CD4-positive, alpha-beta T cell (primary cell): ENCODE results near the gene SIRT6. TPM values are rescaled to one million over a fixed set of nuclear protein-coding genes. Genes with fewer than 3 reads are reported as not detected.

Source experiments
- ATAC-seq: fragments of 200-7000 bp; cut with Tn5 transposase; one replicate; pipeline ENCODE4 v1.10.0; 2022; ENCODE audit warnings: mild to moderate bottlenecking; ENCODE audit not compliant: poor library complexity
- CTCF ChIA-PET: fragments of 350-600 bp; sonication (Branson Sonifier 250); formaldehyde crosslinking; loops from one replicate; lab custom pipeline; 2021; ENCODE audit warnings: antibody characterized with exemption, inconsistent platforms; lab: Charles Lee
- POLR2A ChIA-PET: fragments of 350-600 bp; sonication (Branson Sonifier 250); formaldehyde crosslinking; loops from one replicate; lab custom pipeline; 2021; ENCODE audit warnings: antibody characterized with exemption, inconsistent platforms; lab: Charles Lee
- DNase-seq, 14 experiments: peaks; one replicate each; pipeline ENCODE4 v3.0.0-alpha.2; 2013 to 2020; ENCODE audit warnings: mixed read lengths in 2 of 14
- H3K27ac ChIP-seq, 2 donors: one replicate each; pipeline versions ENCODE4 v1.5.1 to v1.7.0; 2013; ENCODE audit warnings: low read length in 2 of 2, low read depth in 1 of 2, mild to moderate bottlenecking in 1 of 2
- H3K27me3 ChIP-seq, 2 experiments: 1 replicate in 1 of 2; 2 replicates in 1 of 2; pipeline versions ENCODE4 v1.6.1 to v1.7.0; 2013; ENCODE audit warnings: low read length in 2 of 2, control low read depth in 1 of 2, mild to moderate bottlenecking in 1 of 2, moderate library complexity in 1 of 2; ENCODE audit not compliant: insufficient read depth in 2 of 2, control insufficient read depth in 1 of 2
- H3K36me3 ChIP-seq: one replicate; pipeline ENCODE4 v1.6.1; 2013; ENCODE audit warnings: low read length, control low read depth; ENCODE audit not compliant: insufficient read depth
- H3K4me1 ChIP-seq: one replicate; pipeline ENCODE4 v1.6.1; 2013; ENCODE audit warnings: low read length, control low read depth; ENCODE audit not compliant: insufficient read depth
- H3K4me3 ChIP-seq: one replicate; pipeline ENCODE4 v1.5.1; 2013; ENCODE audit warnings: mild to moderate bottlenecking, low read length, moderate library complexity
- H3K9me3 ChIP-seq, 2 experiments: 1 replicate in 1 of 2; 2 replicates in 1 of 2; pipeline versions ENCODE4 v1.6.1 to v1.7.0; 2013; ENCODE audit warnings: low read length in 2 of 2, mild to moderate bottlenecking in 2 of 2, control low read depth in 1 of 2, moderate library complexity in 1 of 2; ENCODE audit not compliant: control insufficient read depth in 1 of 2, insufficient read depth in 1 of 2
- H3K27ac Mint-ChIP-seq: one replicate; pipeline ENCODE4 v1.8.0; 2020; ENCODE audit warnings: mixed read lengths
- H3K27me3 Mint-ChIP-seq: one replicate; pipeline ENCODE4 v1.8.0; 2021; ENCODE audit warnings: mixed read lengths
- H3K36me3 Mint-ChIP-seq: one replicate; pipeline ENCODE4 v1.8.0; 2021; ENCODE audit warnings: low read depth, mixed read lengths
- H3K4me1 Mint-ChIP-seq: one replicate; pipeline ENCODE4 v1.8.0; 2021; ENCODE audit warnings: low read depth, mixed read lengths
- H3K4me3 Mint-ChIP-seq: one replicate; pipeline ENCODE4 v1.8.0; 2020; ENCODE audit warnings: mild to moderate bottlenecking, mixed read lengths
- H3K9me3 Mint-ChIP-seq: one replicate; pipeline ENCODE4 v1.8.0; 2020; ENCODE audit warnings: mixed read lengths
- CTCF ChIP-seq: fragments of 200-600 bp; IDR thresholded peaks from one replicate; pipeline ENCODE4 v1.8.0; 2022; ENCODE audit warnings: antibody characterized with exemption, mild to moderate bottlenecking
- intact Hi-C, 2 experiments: fragments of 100-400 bp; cut with DNase I in 1 of 2; cut with micrococcal nuclease in 1 of 2; formaldehyde crosslinking; loops; one replicate each; pipeline versions ENCODE4 v1.15.1 to v1.9.0; 2023 to 2025; cut with DNase I, micrococcal nuclease
- total RNA-seq, 174 experiments: library from RNA in 2 of 174; stranded (reverse) in 2 of 174; gene quantifications; one replicate each; pipeline ENCODE4 v1.2.3 and lab custom pipeline; 2021 to 2026

SIRT6 gene
- total RNA-seq, 2 experiments from 2014 or later, result 11.2 to 14.2 TPM

- H3K4me3 Mint-ChIP-seq, result no peak overlapping the region
- H3K9me3 Mint-ChIP-seq, result no peaks in the 10 kb centered on the region
- Histone ChIP-seq H3K9me3 (peaks cover 0 to 13% of the 10 kb centered on the region in 2 experiments), H3K36me3 (no peaks in the 10 kb centered on the region), H3K27me3 (peaks cover 0 to under 1% of the 10 kb centered on the region in 2 experiments), H3K4me1 (peaks cover 10% of the 10 kb centered on the region), H3K27ac (no peak overlapping the region), H3K4me3 (no peak overlapping the region)
- DNase-seq (no peak), ATAC-seq (no peak)
- H3K27me3 Mint-ChIP-seq, result no peaks in the 10 kb centered on the region
- ChIA-PET POLR2A (no interaction called here), CTCF (no interaction called here)
- H3K27ac Mint-ChIP-seq, result no peak overlapping the region
- intact Hi-C loops, result no loop called here
- H3K4me1 Mint-ChIP-seq, result peaks cover 10% of the 10 kb centered on the region
- no peak for TF ChIP-seq CTCF
- H3K36me3 Mint-ChIP-seq, result no peaks in the 10 kb centered on the region
These were observed 30.8 kb upstream of the SIRT6 start for GRCh38 chr19:4213116-4213515.

GRCh38 chr19:4210166-4210731 is 27.9 kb upstream of the SIRT6 start:
- Histone ChIP-seq H3K4me1 (peaks cover 10% of the 10 kb centered on the region), H3K36me3 (no peaks in the 10 kb centered on the region), H3K27ac (no peak overlapping the region), H3K4me3 (no peak overlapping the region), H3K9me3 (peaks cover 0 to 7% of the 10 kb centered on the region in 2 experiments), H3K27me3 (peaks cover 0 to 5% of the 10 kb centered on the region in 2 experiments)
- no peaks in the 10 kb centered on the region for H3K36me3 Mint-ChIP-seq
- POLR2A ChIA-PET, result no interaction called here
- no peak overlapping the region for H3K4me3 Mint-ChIP-seq
- H3K9me3 Mint-ChIP-seq, result no peaks in the 10 kb centered on the region
- H3K27me3 Mint-ChIP-seq, result peaks cover 3% of the 10 kb centered on the region
- intact Hi-C loops, result no loop called here
- no peak for ATAC-seq
- H3K4me1 Mint-ChIP-seq, result peaks cover 10% of the 10 kb centered on the region
- no peak for DNase-seq
- no peak for TF ChIP-seq CTCF
- H3K27ac Mint-ChIP-seq, result no peak overlapping the region
- CTCF ChIA-PET, result no interaction called here

- intact Hi-C loops, result loop anchor here in 1 of 2 experiments (10.0 kb wide), 2 partner anchors 514 to 544 kb away; no protein-coding TSS in a partner anchor
These were observed 26.2 kb upstream of the SIRT6 start for GRCh38 chr19:4208385-4209094.

More at GRCh38 chr19:4208385-4209094, 26.2 kb upstream of the SIRT6 start:
- Mint-ChIP-seq H3K4me1 (no peaks in the 10 kb centered on the region), H3K27ac (no peak overlapping the region), H3K27me3 (peaks cover 9% of the 10 kb centered on the region), H3K36me3 (no peaks in the 10 kb centered on the region), H3K9me3 (no peaks in the 10 kb centered on the region), H3K4me3 (no peak overlapping the region)
- DNase-seq, result no peak
- Histone ChIP-seq H3K4me3 (no peak overlapping the region), H3K36me3 (no peaks in the 10 kb centered on the region), H3K27ac (no peak overlapping the region), H3K27me3 (peaks cover 0 to 5% of the 10 kb centered on the region in 2 experiments), H3K4me1 (peaks cover 3% of the 10 kb centered on the region), H3K9me3 (peaks cover 0 to 7% of the 10 kb centered on the region in 2 experiments)
- POLR2A ChIA-PET, result no interaction called here
- ATAC-seq, result no peak
- CTCF ChIA-PET, result no interaction called here
- TF ChIP-seq CTCF, result peak; percentile 19
